GM18519 (cell line): ENCODE data around the gene CLPTM1L.
"Not testable (repeated sequence)": the region's sequence is repeated elsewhere in the genome, so short reads cannot be mapped to it uniquely, and the experiment has no call there.

Experiments used
- ATAC-seq: cut with Tn5 transposase; IDR thresholded peaks from one replicate; pipeline ENCODE4 v1.9.1; 2021; ENCODE audit warnings: mild to moderate bottlenecking, moderate library complexity; ENCODE audit not compliant: unreplicated experiment, low FRiP score

Gene CLPTM1L

DNA sequence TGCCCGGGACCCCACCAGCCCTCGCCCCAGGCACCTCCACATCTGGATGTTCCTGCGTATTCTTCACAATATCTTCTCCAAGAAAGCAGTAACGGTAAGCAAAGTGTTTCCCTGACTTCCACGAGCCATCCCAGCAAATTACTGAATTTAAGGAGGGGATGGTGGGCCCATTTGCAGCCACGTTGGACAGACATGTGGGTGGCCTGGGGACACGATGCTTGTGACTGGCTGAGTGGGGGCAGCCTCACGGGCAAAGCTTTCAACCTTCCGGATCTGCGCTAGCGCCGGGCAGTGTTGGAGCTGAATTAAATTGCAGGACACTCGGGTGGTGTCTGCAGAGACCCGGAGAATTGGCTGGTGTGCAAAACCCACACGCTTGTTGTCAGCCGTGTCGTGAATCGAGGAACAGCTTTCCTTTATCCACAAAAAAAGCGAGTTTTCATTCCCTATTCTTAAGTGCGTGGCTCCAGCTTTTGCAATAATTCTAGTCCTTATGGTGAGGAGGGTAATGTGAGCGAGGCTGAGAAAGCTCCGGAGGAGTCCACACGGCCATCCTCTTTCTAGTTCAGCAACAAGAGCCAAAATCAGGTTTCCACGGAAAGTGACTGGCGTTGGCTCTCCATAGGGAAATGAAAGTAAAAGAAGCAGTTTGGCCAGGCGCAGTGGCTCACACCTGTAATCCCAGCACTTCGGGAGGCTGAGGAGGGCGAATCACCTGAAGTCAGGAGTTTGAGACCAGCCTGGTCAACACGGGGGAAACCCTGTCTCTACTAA is 17.5 kb upstream of the CLPTM1L start:
- no peak for ATAC-seq

DNA sequence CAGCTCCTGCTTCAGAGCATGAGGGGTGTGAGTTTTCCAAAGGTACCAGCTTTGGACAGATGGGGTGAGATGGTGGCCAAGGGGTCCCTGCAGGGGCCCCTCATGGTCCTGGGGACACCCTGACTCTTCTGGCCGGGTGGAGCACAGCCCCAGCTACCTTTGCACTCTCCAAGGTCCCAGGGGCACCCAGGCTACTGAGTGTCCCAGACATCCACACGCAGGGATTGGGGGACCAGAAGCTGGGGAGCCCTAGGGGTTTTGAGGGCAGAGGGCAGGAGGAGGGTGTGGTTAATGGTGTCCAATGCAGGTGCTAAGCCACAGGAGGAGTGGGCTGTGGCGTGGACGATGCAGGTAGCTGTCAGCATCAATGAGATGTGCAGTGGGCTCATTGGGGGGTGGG is 16.0 kb upstream of the CLPTM1L start:
- no peak for ATAC-seq

DNA sequence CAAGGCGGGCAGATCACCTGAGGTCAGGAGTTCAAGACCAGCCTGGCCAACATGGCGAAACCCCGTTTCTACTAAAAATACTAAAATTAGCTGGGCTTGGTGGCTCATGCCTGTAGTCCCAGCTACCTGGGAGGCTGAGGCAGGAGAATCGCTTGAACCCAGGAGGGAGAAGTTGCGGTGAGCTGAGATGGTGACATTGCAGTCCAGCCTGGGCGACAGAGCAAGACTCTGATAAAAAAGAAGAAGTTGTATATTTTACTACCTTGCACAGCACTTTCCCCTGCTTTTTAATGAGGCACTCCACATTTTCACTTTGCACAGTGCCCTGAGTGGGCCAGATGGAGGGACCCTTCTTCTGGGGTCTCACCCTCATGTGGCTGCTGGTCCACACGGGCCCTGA is 15.5 kb upstream of the CLPTM1L start:
- not testable (repeated sequence) for ATAC-seq

DNA sequence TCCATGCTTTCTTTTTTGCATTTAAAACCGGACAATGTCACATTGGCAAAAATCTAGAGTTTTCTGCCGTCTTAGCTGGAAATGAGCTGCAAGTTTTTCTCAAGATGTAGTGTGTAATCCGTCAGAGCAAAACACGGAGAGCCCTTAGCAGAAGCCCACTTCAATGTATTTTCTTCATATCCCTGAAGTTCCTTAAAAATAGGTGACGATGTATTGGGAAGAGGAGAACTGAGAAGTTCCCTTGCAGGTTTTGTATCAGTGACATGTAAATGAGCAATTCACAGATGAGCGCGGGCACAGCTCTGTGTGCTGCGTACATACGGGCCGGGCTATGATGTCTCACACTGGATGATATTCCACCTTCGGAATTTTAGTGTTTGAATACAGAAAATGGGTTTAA is 14.8 kb upstream of the CLPTM1L start:
- ATAC-seq = no peak

DNA sequence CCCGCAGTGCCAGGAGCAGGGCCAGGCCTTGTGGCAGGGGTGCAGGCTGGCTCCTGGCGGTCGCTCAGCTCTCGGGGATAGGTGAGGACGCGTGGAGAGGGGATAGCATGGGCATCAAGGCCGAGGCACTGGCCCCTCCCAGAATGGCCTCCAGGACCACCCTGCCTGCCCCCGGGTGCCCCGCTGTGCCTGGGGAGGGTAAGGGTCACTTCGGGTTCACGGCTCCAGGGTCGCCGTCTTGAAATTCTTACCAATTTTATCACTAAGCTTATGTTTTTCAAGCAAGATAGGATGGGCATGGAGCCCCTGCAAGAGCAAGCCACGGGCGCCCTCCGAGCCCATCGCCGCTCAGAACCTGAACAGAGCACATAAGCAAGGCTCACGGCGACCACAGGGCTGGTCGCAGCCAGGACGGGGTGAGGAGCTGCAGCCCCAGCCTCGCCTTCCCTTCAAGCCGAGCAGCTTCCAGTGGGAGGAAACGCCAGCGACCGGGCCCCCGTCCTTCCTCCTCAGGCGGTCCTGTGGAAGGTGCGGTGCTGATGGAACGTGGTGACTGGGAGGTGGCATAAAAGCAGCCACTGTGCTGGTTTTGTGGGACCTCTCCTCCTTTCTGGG is 14.2 kb upstream of the CLPTM1L start:
- no peak for ATAC-seq

DNA sequence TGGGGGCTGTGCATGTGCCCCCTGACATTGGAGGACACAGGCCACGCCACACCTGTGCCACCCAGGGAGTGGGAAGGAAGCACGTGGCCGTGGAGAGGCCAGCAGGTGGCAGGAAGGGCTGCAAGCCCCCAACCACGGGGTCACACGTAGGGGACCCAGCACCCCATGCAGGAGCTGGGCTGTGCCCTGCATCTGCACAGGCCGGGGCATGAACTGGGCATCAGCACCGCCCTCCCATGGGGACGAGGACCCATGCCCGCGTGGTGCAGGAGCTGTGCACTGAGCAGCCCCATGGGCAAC is 13.8 kb upstream of the CLPTM1L start:
- ATAC-seq = no peak

DNA sequence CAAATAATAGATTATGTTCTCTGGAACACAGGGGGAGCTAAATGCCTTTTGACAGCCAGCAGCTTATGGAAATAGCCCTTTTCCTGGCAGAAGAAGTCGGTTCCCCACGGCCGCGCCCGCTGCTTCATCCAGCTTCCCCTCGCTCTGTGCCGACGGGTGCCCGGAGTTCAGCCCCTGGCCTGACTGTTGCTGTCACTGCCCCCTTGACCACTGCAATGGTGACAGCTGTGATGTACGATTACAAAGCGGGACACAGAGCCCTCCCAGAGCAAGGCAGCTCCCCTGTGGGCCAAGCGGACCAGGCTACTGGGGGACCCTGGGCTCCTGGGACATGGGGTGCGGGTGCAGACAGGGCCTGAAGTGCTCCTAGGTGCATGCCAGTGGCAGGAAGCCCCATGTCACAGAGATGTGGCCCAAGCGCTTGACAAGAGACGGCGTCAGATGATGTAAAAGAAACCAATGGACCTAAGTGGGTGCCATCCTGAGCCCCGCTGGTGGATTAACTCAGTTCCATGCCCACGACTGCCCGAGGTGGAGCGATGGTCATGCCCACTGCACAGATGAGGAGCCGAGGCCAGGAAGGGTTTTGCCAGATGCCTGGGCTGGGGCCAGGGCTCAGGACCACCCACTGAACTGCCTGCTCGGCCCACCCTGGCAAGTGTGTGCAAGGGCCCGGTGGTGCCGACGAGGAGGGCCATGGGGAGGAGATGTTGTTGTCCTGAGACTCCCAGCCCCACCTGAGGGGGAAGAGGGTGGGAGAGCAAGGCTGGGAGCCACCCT is 13.2 kb upstream of the CLPTM1L start:
- ATAC-seq = no peak

DNA sequence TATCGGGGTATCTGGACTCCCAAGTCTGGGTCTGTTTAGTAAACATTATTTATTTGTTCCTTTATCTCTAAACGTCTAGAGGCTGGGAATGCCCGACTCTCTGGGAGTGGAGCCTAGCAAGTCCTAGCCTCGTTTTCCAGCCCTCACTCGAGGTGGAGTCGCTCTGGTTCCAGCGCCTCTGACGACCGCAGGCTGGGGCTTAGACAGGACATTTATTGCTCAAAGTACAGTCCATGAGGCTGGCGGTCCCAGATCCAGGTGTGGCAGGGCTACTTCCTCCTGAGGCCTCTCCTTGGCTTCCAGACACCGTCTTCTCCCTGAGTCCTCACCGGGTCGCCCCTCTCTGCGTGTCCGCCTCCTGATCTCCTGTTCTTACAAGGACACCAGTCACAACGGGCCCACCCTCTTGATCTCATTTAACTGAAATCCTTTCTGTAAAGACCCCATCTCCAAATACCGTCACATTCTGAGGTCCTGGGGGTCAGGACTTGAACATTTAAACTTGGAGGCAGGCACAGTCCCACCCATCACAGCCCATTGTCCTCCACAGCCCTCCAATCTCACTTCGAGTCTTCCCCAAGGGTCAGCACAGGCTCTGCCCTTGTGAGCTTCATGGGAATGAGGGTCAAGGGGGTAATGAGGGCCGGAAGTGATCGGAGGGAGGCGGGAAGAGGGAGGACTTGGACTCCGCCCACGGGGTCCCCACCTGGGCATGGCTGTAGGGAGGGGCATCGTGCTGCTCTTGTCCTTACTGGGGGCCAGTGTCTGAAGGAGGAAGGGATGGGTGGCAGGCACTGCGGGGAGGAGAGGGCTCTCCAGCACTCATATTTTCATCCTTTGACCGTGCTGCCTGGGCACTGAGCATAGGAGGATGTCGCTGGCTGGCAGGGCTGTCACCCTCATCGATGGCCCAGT is 12.2 kb upstream of the CLPTM1L start:
- ATAC-seq = no peak

DNA sequence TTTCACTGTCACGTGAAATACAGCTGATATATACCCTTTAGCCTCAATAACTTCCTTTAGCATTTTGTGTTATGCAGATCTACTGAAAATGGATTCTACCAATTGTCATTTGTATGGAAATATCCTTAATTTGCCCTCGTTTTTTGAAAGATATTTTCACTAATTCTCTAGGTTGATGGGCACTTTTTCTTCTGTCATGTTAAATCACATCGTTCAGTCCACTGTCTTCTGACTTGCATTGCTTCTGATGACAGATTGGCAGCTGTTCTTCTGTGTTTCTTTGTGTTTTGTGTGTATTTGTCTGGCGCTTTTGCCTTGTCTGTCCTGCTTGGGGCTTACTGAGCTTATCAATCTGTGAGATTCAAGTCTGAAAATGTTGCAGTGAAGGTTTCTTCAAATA is 9.7 kb upstream of the CLPTM1L start:
- ATAC-seq = no peak

DNA sequence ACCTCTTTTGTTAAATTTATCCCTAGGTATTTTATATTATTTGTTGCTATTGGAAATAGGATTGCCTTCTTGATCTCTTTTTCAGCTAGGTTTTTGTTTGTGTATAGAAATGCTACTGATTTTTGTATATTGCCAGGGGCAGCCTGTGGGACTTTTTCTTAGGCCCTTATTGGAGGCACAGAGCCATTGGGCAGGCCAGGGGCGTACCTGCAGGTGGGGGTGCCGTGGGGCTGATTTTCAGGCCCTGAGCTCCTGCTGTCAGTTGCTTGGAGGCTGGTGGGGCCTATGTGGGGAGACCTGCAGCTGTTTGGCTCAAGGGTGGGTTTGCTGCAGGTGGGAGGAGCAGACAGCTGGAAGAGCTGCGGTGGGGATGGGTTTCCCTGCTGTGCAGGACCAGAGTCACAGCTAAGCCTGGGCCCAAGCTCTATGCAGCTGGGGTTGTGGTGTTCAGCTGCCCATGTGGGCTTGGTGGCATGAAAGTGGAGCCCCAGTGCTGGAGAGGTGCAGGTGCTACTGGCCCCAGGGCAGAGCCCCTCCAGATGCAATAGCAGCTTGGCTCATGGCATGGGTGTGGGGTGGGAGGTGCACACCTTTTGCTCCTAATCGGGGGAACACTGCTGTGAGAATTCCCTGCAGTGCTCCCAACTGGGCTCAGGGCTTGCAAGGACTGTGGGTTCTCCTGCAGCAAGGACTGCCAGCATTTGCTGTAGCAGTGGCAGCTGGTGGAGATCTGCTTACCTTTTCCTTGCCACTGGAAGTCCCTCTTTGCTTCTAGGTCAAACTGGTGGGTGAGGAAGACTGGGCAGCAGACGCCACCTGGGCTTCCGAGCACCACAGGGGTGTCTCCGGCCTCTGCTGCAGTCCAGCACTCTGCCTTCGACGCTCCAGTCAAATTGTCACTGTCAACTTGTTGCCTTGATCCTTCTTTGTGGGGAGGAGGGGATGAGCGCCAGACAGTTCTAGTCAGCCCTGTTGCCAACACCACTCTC is 7.6 kb upstream of the CLPTM1L start:
- no peak for ATAC-seq

DNA sequence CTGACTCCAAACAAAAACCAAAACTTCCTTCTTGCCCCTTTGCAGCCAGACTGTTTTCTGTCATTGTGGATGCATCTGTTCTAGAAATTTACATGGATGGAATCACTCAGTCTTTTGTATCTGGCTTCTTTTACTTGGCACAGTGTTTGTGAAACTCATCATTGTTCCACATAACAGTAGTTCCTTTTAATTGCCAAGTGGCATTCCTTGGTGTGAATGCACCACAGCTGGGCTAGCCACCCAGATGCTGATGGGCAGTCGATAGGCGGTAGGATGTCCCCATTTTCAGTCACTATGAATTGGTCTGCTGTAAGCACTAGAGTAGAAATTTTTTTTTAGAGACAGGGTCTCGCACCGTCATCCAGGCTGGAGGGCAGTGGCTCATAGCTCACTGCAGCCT is 6.3 kb upstream of the CLPTM1L start:
- no peak for ATAC-seq

DNA sequence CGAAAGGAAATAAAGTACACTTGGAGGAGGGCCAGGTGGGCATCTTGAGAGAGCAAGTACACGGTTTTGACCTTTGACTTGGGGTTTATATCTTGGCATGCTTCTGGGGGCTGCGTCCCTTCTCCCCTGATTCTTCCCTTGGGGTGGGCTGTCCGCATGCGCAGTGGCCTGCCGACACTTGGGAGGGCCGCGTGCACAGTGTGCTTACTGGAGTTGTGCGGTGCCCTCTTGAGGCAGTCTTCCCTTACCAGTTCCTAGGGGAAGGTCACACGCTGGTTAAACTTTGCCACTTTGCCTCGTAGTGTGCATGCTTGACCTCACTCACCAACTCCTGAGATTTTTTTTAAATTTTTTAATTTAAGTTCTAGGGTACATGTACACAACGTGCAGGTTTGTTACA is 4.3 kb upstream of the CLPTM1L start:
- ATAC-seq = no peak

DNA sequence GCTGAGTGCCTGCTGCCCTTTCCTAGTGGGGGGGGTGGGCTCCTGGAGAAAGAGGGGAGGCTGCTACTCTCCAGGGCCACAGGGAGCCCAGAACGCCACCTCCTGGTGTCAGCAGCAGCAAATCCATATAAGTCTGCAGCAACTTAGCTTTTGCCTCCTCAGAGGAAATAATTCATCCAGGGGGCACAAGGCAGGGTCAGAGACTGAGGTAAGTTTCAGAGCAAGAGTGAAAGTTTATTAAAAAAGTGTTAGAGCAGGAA is 4.0 kb upstream of the CLPTM1L start:
- ATAC-seq = no peak

DNA sequence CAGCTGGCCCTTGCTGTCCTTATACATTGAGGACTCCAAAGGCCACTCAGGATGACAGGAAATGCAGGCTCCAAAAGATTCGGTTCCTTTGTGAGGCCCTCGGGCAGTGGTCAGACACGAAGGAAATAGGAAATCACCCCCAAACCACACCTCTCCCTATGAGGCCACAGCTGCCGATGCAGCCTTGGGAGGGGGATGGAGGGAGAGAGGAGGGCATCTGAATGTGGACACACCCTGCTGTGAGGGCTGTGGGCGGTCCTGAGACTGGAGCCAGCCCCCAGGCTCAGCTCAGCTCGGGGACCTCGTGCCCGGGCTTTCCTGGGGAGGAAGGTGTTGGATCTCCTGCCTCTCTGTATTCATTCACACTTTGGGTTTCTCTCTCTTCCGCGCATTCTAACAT is 2.7 kb upstream of the CLPTM1L start:
- no peak for ATAC-seq

DNA sequence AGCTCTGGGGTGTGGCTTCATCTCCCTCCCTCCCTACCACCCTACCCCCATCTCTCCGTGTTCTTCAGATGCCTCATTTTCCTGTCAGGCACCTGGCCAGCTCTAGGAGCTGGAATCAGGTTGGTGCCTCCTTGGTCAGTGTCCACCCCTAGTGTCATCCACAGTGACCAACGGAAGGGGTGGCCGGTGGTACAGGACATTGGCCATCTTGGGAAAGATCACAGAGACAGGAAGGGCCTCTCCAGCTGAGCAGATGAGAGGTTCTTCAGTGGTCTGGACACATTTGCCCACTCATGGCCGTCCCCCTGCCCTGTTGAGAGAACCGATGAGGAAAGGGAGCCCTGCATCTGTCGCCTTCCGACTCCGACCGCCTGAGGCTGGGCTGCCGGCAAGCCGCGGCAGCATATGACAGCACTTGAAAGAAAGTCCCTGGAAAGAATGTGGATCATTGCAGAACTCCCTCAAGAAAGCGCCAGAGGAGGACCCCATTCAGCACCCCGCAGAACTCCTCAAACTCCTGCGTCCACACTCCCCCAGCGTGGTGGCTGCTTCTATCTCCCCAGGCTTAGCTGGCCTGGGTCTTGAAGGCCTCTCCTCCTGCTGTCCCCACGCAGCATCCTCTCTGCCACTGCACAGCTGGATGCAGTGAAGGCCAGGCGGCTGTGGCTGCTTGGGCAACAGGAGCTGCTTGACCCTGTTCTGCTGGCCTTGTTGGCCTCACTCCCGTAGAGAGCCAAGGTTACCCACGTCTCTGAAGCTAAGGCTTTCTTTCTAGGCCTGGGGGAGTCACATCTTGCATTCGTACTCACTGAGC is 1.9 kb upstream of the CLPTM1L start:
- ATAC-seq = no peak

DNA sequence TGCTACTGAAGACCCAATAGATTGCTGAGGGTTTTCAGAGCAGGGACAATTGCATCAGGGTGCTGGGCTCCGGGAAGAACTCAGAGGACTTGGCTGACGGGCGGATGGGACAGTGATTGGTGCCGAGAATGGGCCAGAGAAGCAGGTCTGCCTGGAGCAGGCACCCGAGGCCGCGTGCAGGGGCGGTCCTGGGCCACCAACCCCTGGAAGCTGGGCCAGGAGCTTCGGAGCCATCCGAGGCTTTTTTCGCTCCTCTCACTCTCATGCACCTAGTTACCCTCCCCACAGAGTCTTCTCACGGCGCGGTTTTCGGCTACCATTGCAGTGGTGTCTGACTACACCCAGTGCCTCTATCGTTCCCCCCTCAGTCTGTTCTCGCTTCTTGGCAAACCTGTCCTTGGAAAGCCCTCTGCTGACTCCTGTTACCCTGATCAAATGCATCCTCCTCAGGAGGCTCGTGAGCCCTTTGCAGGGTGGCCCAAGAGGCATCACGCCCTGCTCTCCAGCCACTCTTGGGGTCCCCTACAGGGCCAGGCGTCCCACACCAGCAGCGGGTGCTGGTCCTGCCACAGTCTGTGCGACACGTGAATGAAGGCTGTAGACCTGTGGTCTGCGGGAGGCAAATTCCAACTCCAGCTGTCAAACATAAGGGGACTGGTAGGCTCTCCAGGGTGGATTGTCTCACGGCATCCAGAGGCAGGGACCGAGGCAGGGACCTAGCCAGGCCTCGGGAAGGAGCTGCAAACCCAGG is 1.2 kb upstream of the CLPTM1L start:
- ATAC-seq = no peak

DNA sequence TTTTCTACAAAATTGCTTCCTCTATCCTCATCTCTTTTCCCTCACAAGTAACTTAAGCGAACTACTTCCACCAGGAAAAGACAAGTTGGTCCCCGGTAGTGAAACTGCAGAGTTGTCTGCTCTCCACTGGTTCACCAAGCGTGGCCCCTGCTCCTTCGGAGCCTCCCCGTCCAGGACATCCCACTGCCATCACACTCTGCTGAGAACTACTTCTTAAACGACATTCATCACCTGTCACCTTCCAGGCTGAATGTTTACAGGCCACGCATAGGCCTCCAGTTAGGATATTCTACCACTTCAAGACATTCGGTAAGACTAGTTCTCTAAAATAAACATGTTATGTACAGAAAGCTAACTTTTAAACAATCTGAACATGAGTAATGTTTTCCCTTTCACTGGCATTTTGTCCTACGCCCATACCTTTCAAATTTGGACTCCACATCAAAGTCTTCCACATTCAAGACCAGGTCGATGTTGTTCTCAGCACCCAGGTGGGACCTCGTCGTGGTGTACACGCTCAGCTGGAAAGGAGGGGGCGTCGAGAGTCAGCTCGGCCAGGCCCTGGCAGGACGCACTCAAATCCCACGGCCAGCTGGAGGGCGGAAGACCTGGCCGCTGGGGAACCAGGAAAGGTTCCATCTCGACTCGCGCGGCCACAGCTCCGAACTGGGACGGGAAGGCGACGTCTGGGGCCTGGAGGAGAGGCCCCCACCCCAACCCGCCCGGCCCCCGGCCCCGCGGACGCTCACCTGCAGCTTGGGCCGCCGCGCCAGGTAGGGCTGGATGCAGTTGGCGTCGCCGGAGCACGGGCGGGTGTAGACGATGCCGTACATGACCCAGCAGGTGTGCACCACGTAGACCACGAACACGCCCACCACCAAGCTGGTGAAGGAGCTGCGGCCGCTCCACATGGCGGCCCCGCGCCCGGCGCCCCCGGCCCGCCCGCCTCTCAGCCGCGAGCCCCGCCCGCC is 683 bp downstream of the CLPTM1L start:
- no peak for ATAC-seq
